Hindlimb muscle (tissue), 1 donor: ENCODE results near the gene GH1. TPM values are rescaled to one million over a fixed set of nuclear protein-coding genes. Genes with fewer than 3 reads are reported as not detected.
"Not testable (repeated sequence)": the region's sequence is repeated elsewhere in the genome, so short reads cannot be mapped to it uniquely, and the experiment has no call there.

Experiments used
- DNase-seq: peaks from one replicate; pipeline ENCODE4 v3.0.0-alpha.2; 2013
- polyA plus RNA-seq: library from polyadenylated mRNA; unstranded; fragments of 120-200 nt; gene quantifications from one replicate; pipeline ENCODE4 v1.2.1, GENCODE V29; 2013; ENCODE audit not compliant: insufficient read length

The GH1 gene
- polyA plus RNA-seq, result not detected

- DNase-seq, result not testable (repeated sequence)
These were observed at the start of gene GH1 for GRCh38 chr17:63918789-63919305. Gene GH1, minus strand, starts transcription at chr17:63918839. Its CDS starts 63 bp downstream, at chr17:63918776.

DNA sequence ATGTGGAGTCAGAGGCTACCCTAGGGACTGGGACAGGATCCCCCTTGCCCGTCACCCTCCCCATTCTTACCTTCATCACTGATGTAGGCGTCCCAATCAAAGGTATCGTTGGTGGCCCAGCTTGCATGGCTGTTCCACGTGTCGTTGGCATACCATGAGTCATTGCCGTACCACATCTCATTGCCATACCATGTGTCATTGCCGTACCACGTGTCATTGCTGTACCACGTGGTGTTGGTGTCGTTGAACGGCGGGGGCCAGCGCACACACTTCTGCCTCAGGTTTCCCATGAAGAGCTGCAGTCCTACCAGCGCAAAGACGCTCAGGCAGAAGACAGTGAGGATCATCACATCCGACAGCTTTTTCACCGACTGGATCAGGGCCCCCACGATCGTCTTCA, 49.3 kb upstream of the GH1 start:
- DNase-seq, result no peak

DNA sequence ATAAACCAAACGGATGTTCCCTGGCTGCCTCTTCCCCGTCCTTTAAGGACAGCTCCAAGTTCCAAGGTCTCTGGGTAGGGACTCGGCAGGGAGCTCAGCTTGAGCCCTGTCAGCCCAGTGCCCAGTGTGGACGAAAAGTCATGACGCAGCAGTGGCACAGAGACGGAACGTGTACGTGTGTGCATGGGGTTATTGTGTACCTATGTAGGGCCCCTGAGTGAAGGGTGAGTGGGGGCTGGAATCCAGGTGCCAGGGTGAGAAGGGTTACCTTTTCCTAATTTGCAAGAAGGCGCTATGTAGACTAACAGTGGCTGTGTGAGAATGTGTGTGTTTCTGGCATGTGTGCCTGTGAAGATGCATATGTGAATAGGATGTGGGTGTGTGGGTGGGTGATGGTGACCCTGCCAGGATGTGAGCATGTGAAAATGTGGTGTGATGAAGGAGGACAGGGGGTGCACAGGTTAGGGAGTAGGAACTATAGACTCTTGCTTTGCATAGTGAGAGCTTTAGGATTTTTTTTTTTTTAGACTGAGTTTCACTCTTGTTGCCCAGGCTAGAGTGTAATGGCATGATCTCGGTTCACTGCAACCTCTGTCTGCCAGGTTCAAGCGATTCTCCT, 48.1 kb upstream of the GH1 start:
- no peak for DNase-seq

GRCh38 chr17:63963123-63963522, 44.5 kb upstream of the GH1 start:
- DNase-seq, result no peak

GRCh38 chr17:63962298-63962744, 43.7 kb upstream of the GH1 start:
- no peak for DNase-seq

- no peak for DNase-seq
These were observed 42.9 kb upstream of the GH1 start for GRCh38 chr17:63961355-63962212.

- DNase-seq, result no peak
These were observed 41.8 kb upstream of the GH1 start for GRCh38 chr17:63960430-63960829.

GRCh38 chr17:63960006-63960405, 41.4 kb upstream of the GH1 start:
- DNase-seq, result peak; percentile 43

- DNase-seq, result no peak
These were observed 37.8 kb upstream of the GH1 start for GRCh38 chr17:63956296-63956920.

DNA sequence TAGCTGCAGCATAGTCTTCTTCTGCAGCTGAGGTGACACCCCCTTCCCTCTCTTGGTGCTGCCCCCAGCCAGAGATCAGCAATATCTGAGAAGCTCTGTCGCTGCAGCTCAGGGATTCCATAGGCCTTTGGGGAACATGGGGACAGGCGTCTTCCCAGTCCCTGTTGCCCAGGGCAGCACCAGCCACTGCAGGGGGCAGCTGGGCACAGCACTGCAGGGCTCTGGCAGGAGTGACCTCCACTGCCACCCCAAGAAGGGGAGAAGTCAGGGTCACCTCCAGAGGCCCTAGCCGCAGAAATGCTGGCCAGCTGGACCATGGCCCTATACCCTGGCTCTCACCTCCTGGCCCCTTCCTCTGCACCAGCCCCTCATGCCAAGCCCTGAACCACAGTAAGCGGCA, 37.2 kb upstream of the GH1 start:
- no peak for DNase-seq

- no peak for DNase-seq
These were observed 36.6 kb upstream of the GH1 start for GRCh38 chr17:63955232-63955631.

DNA sequence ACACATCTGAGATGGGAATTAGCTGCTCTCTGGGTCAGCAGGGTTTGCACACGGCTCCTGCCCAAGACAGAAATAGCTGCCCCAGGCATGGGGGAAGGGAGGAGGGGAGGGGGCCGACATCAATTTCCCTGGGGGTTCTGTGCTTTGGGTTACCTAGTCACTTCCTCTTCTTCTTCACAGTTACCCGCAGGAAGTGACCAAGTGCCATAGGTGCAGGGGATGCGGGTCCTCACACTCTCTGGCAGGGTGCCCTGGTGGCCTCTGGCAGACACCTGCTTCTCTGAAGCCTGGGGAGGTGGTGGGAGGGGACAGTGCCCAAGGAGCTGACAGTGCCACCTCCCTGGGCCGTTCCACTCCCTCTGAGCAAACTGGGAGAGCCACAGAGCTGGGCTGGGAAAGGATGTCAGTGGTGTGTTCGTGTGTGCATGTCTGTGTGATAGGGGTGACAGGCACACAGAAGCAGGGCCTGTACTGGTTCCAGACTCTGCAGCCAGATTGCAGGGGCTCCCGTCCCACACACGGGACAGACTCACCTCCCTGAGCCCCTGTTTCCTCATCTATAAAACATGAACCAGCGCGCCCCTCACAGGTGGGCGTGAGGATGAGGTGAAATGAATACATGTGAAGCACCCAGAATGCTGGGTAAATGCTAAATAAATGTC, 35.9 kb upstream of the GH1 start:
- no peak for DNase-seq

GRCh38 chr17:63950940-63951907, 32.6 kb upstream of the GH1 start:
- DNase-seq, result no peak

DNA sequence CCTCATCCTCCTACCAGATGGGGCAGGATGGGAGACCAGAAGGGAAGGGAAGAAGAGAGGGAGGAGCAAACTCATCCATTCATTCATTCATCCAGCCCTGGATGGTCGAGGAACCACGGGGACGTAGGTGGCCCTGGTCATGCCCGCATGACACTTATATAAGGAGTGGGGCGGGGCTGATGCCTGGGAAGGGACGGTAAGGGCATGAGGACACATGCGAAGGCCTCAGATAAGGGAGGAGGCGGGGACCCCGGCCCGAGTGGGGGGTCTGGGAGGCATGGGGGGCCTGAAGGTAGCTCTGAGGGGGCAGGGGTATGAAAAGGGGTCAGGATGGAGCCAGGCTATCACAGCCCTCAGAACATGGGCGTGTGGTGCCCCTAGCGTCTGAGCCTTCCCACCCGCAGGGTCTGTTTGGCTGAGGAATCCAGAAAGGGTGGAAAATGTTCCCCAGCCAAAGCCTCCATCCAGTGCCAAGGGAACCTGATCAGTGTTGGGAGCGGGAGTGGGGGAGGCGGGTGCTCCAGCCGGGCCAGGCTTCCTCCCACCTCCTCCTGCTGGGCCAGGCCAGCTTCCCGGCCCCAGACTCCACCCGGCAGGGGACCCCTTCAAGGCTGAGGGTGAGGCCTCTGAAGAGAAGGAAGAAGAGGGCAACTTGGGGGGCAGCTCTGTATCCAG, 31.1 kb upstream of the GH1 start:
- peak; percentile 53 for DNase-seq

GRCh38 chr17:63948521-63948920, 29.9 kb upstream of the GH1 start:
- DNase-seq, result no peak

DNA sequence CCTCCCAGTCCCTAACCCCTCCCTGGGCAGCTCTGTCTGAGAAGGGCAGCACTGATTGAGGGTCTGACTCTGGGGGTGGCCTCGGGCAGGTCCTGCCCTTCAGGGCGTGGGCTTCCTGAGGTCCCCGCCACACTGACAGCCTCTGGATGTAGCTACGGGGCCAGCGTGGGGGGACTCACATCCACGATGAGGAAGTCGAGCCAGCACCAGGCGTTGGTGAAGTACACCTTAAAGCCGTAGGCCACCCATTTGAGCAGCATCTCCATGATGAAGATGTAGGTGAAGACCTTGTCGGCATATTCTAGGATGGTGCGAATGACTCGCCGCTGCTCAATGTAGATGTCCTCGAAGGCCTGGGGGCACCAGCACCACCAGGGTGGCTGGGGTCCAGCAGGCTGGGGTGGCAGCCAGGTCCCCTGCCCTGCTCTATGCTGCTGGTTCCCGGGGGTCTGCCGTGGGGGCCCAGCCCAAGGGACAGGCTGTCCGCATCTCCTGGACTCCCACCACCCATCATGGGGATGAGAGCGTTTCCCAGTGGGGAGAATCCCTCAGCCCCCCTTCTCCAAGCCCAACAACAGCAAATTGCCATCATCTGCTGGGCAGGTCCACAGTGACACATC, 29.2 kb upstream of the GH1 start:
- DNase-seq, result no peak

- DNase-seq, result no peak
These were observed 28.1 kb upstream of the GH1 start for GRCh38 chr17:63946440-63947363.

- no peak for DNase-seq
These were observed 27.3 kb upstream of the GH1 start for GRCh38 chr17:63945784-63946439.
